ENCODE measurements around the gene UNK. TPM values are rescaled to one million over a fixed set of nuclear protein-coding genes. Genes with fewer than 3 reads are reported as not detected.
A peak's percentile ranks its signal among the peaks of the same experiment; 100 is the strongest.

Gene UNK
- total and polyA plus RNA-seq, 2 of the 13 experiments (the other 11 are each of a cell fraction or from before 2014, with no cell fraction given) = 31.6 to 33.0 TPM

GRCh38 chr17:75754378-75755204 lies 30.0 kb upstream of the UNK start (continued):
- peak; percentile 77; the same call in 1 of the 2 replicates for TF ChIP-seq HBP1 (CRISPR knock-in tag; IDR thresholded peaks at IDR 0.05; ENCODE audit: low read depth)
- TF ChIP-seq MLXIP (CRISPR knock-in tag; IDR thresholded peaks at IDR 0.05; ENCODE audit: borderline replicate concordance) = no peak
- peak; percentile 97 for TF ChIP-seq MNT (IDR thresholded peaks at IDR 0.05)
- no peak; the same call in 1 of the 2 replicates for TF ChIP-seq KLF15 (CRISPR knock-in tag; IDR thresholded peaks at IDR 0.05; ENCODE audit: borderline replicate concordance)
- peak; percentile 85 for TF ChIP-seq AGO1 (IDR thresholded peaks at IDR 0.05; ENCODE audit: low read depth, low read length, poor library complexity, severe bottlenecking)
- TF ChIP-seq RAD51 (IDR thresholded peaks at IDR 0.05; ENCODE audit: borderline replicate concordance) = peak; percentile 32; the same call in 1 of the 2 replicates
- no peak for TF ChIP-seq ZBTB21 (CRISPR knock-in tag; IDR thresholded peaks at IDR 0.05)
- TF ChIP-seq THRA (CRISPR knock-in tag; IDR thresholded peaks at IDR 0.05; ENCODE audit: borderline replicate concordance) = peak; percentile 82; the same call in 1 of the 2 replicates
- no peak for TF ChIP-seq PREB (CRISPR knock-in tag; IDR thresholded peaks at IDR 0.05)
- peak; percentile 73 for TF ChIP-seq POLR2G (IDR thresholded peaks at IDR 0.05; ENCODE audit: low read depth, low read length)
- no peak for TF ChIP-seq ATF6 (CRISPR knock-in tag; conservative IDR thresholded peaks at IDR 0.05)
- TF ChIP-seq ISL2 (CRISPR knock-in tag; IDR thresholded peaks at IDR 0.05) = no peak
- no peak; the same call in 1 of the 2 replicates for TF ChIP-seq PAX8 (CRISPR knock-in tag; IDR thresholded peaks at IDR 0.05; ENCODE audit: borderline replicate concordance)
- TF ChIP-seq ISX (CRISPR knock-in tag; conservative IDR thresholded peaks at IDR 0.05) = no peak
- no peak for TF ChIP-seq HDAC6 (IDR thresholded peaks at IDR 0.05; ENCODE audit: low read depth, low read length)
- peak; percentile 73 for TF ChIP-seq RXRB (CRISPR knock-in tag; IDR thresholded peaks at IDR 0.05; ENCODE audit: borderline replicate concordance)
- TF ChIP-seq CBX1 (IDR thresholded peaks at IDR 0.05; ENCODE audit: low read depth) = peak; percentile 54
- no peak for TF ChIP-seq GATAD1 (CRISPR knock-in tag; IDR thresholded peaks at IDR 0.05)

Data from HepG2 (cell line).